IMR-90 (cell line): Measurements from ENCODE around the gene C5orf15. TPM values are rescaled to one million over a fixed set of nuclear protein-coding genes. Genes with fewer than 3 reads are reported as not detected.

Experiments
- ATAC-seq: fragments of 200-7000 bp; cut with Tn5 transposase; 2 replicates; pipeline ENCODE4 v1.9.1; 2020; ENCODE audit warnings: low read depth, mild to moderate bottlenecking, moderate library complexity
- BruUV-seq: library from RNA; stranded (reverse); fragments of 400-500 nt; replicated peaks from 2 replicates; lab custom pipeline; 2021; lab: Mats Ljungman, UMichigan
- CTCF ChIA-PET: fragments of 300-600 bp; formaldehyde crosslinking; extraction: SDS; loops from one replicate; lab custom pipeline; 2021; ENCODE audit warnings: antibody characterized with exemption; lab: Yijun Ruan, JAX
- POLR2A ChIA-PET: fragments of 300-600 bp; sonication (Branson Sonifier 250); formaldehyde crosslinking; loops from one replicate; lab custom pipeline; 2022; ENCODE audit warnings: antibody characterized with exemption; ENCODE audit not compliant: unreplicated experiment; lab: Charles Lee
- DNase-seq: peaks from one replicate; pipeline ENCODE4 v3.0.0; 2013
- H2AFZ ChIP-seq: replicated peaks from 2 replicates; pipeline ENCODE3; 2013; ENCODE audit warnings: low read length, mild to moderate bottlenecking; ENCODE audit not compliant: poor library complexity
- H2AK5ac ChIP-seq: 2 replicates; pipeline ENCODE4 v1.6.1; 2013; ENCODE audit warnings: low read depth, low read length, inconsistent platforms
- H2AK9ac ChIP-seq: replicated peaks from 2 replicates; pipeline ENCODE3; 2013; ENCODE audit warnings: mild to moderate bottlenecking, low read depth, low read length, moderate library complexity; ENCODE audit not compliant: poor library complexity
- H2BK120ac ChIP-seq: 2 replicates; pipeline ENCODE4 v1.6.1; 2013; ENCODE audit warnings: low read depth, low read length, inconsistent platforms
- H2BK15ac ChIP-seq: 3 replicates; pipeline ENCODE4 v1.6.1; 2013; ENCODE audit warnings: low read depth, low read length, inconsistent platforms
- H2BK20ac ChIP-seq: 2 replicates; pipeline ENCODE4 v1.6.1; 2013; ENCODE audit warnings: low read depth, mild to moderate bottlenecking, inconsistent platforms, low read length, moderate library complexity
- H2BK5ac ChIP-seq: 2 replicates; pipeline ENCODE4 v1.6.1; 2013; ENCODE audit warnings: mild to moderate bottlenecking, low read depth, low read length, inconsistent platforms; ENCODE audit not compliant: poor library complexity, severe bottlenecking
- H3K14ac ChIP-seq: replicated peaks from 2 replicates; pipeline ENCODE4 v1.6.1; 2013; ENCODE audit warnings: low read depth, low read length, inconsistent platforms
- H3K18ac ChIP-seq: 2 replicates; pipeline ENCODE4 v1.6.1; 2013; ENCODE audit warnings: low read depth, low read length, control low read depth
- H3K23ac ChIP-seq: 2 replicates; pipeline ENCODE4 v1.6.1; 2013; ENCODE audit warnings: low read depth, low read length, inconsistent platforms
- H3K27ac ChIP-seq: 2 replicates; pipeline ENCODE4 v1.5.1; 2013; ENCODE audit warnings: mild to moderate bottlenecking, control low read depth, low read length; ENCODE audit not compliant: insufficient read depth
- H3K27me3 ChIP-seq: 2 replicates; pipeline ENCODE4 v1.6.1; 2013; ENCODE audit warnings: low read length; ENCODE audit not compliant: control insufficient read depth, insufficient read depth
- H3K36me3 ChIP-seq: 2 replicates; pipeline ENCODE4 v1.6.1; 2013; ENCODE audit warnings: low read length, mixed read lengths; ENCODE audit not compliant: control insufficient read depth, insufficient read depth
- H3K4ac ChIP-seq: 2 replicates; pipeline ENCODE4 v1.6.1; 2013; ENCODE audit warnings: low read depth, low read length, inconsistent platforms
- H3K4me1 ChIP-seq: 2 replicates; pipeline ENCODE4 v1.6.1; 2013; ENCODE audit warnings: low read length, mixed read lengths; ENCODE audit not compliant: control insufficient read depth, insufficient read depth
- H3K4me2 ChIP-seq: 2 replicates; pipeline ENCODE4 v1.6.1; 2013; ENCODE audit warnings: low read depth, mild to moderate bottlenecking, control low read depth, low read length, moderate library complexity
- H3K4me3 ChIP-seq: 2 replicates; pipeline ENCODE4 v1.5.1; 2013; ENCODE audit warnings: low read depth, mild to moderate bottlenecking, control low read depth, low read length, moderate library complexity; ENCODE audit not compliant: insufficient read depth
- H3K56ac ChIP-seq: 2 replicates; pipeline ENCODE4 v1.6.1; 2013; ENCODE audit warnings: low read length, inconsistent platforms; ENCODE audit not compliant: insufficient read depth; ENCODE audit errors: extremely low read depth
- H3K79me1 ChIP-seq, 2 experiments: 2 replicates each; pipeline ENCODE4 v1.6.1; 2013; ENCODE audit warnings: low read length in 2 of 2, inconsistent platforms in 1 of 2, low read depth in 1 of 2
- H3K9ac ChIP-seq: 2 replicates; pipeline ENCODE4 v1.6.1; 2013; ENCODE audit warnings: low read depth, low read length, control low read depth
- H3K9me1 ChIP-seq: 2 replicates; pipeline ENCODE4 v1.6.1; 2013; ENCODE audit warnings: low read length, inconsistent platforms; ENCODE audit not compliant: insufficient read depth
- H3K9me3 ChIP-seq: 2 replicates; pipeline ENCODE4 v1.6.1; 2013; ENCODE audit warnings: low read length; ENCODE audit not compliant: control insufficient read depth, insufficient read depth
- H4K20me1 ChIP-seq: 2 replicates; pipeline ENCODE4 v1.6.1; 2013; ENCODE audit warnings: low read length, inconsistent platforms; ENCODE audit not compliant: insufficient read depth
- H4K5ac ChIP-seq: 2 replicates; pipeline ENCODE4 v1.6.1; 2013; ENCODE audit warnings: mild to moderate bottlenecking, low read depth, low read length, control low read depth
- H4K8ac ChIP-seq, 2 experiments: 2 replicates each; pipeline ENCODE4 v1.6.1; 2013; ENCODE audit warnings: low read depth in 2 of 2, low read length in 2 of 2, control low read depth in 1 of 2, inconsistent platforms in 1 of 2
- H4K91ac ChIP-seq: 2 replicates; pipeline ENCODE4 v1.6.1; 2013; ENCODE audit warnings: low read depth, low read length, inconsistent platforms; ENCODE audit not compliant: insufficient read depth
- CEBPB ChIP-seq: IDR thresholded peaks from 2 replicates; pipeline ENCODE4 v1.6.1; 2012; ENCODE audit warnings: low read depth, low read length, improper control_type of control experiment
- CTCF ChIP-seq: conservative IDR thresholded peaks from 2 replicates; pipeline ENCODE4 v1.5.1; 2012; ENCODE audit warnings: mild to moderate bottlenecking, low read depth, low read length, improper control_type of control experiment
- FOS ChIP-seq: fragments of 150-350 bp; IDR thresholded peaks from 2 replicates; pipeline ENCODE4 v1.6.1; 2016; ENCODE audit warnings: low read depth, low read length
- MAZ ChIP-seq: IDR thresholded peaks from 2 replicates; pipeline ENCODE4 v1.6.1; 2012; ENCODE audit warnings: low read depth, mild to moderate bottlenecking, low read length, improper control_type of control experiment, moderate library complexity, borderline replicate concordance
- RCOR1 ChIP-seq: IDR thresholded peaks from 2 replicates; pipeline ENCODE4 v1.6.1; 2012; ENCODE audit warnings: mild to moderate bottlenecking, low read length, improper control_type of control experiment; ENCODE audit not compliant: insufficient replicate concordance
- RFX5 ChIP-seq: IDR thresholded peaks from 2 replicates; pipeline ENCODE4 v1.8.0; 2012; ENCODE audit warnings: low read depth, mild to moderate bottlenecking, low read length, moderate library complexity
- WGBS, 2 experiments: methylation state at CpG; one replicate each; pipeline versions ENCODE4 v1.1.5 to v1.1.7; 2013; ENCODE audit warnings: missing lambda C conversion rate in 2 of 2; ENCODE audit not compliant: insufficient read length in 1 of 2; ENCODE audit errors: extremely low coverage in 2 of 2; 5-methylcytosine and 5-hydroxymethylcytosine counted together
- dilution Hi-C: fragments of 300-500 bp; cut with HindIII; formaldehyde crosslinking; loops from one replicate; pipeline ENCODE4 v1.14.3; 2018; ENCODE audit warnings: low sequenced_read_pairs; ENCODE audit not compliant: unreplicated experiment
- in situ Hi-C: fragments of 300-500 bp; cut with MboI; formaldehyde crosslinking; loops from 3 replicates; pipeline ENCODE4 v1.14.3; 2019; ENCODE audit warnings: low sequenced_read_pairs, inconsistent platforms, mixed read lengths
- intact Hi-C: fragments of 100-400 bp; cut with micrococcal nuclease; formaldehyde crosslinking; loops from 2 replicates; pipeline ENCODE4 v1.10.0; 2022
- polyA plus RNA-seq, 3 experiments: library from polyadenylated mRNA; depleted of rRNA; stranded (reverse); fragments of >200 nt; gene quantifications; 2 replicates each; pipeline ENCODE4 v1.2.3, GENCODE V29; 2012; ENCODE audit warnings: low replicate concordance in 1 of 3
- total RNA-seq: library from RNA; depleted of rRNA; stranded (reverse); fragments of >200 nt; gene quantifications from 2 replicates; pipeline ENCODE4 v1.2.3, GENCODE V29; 2012

Gene C5orf15
- total and polyA plus RNA-seq, 2 of the 4 experiments (the other 2 are of a cell fraction), result 35.1 to 73.5 TPM

DNA sequence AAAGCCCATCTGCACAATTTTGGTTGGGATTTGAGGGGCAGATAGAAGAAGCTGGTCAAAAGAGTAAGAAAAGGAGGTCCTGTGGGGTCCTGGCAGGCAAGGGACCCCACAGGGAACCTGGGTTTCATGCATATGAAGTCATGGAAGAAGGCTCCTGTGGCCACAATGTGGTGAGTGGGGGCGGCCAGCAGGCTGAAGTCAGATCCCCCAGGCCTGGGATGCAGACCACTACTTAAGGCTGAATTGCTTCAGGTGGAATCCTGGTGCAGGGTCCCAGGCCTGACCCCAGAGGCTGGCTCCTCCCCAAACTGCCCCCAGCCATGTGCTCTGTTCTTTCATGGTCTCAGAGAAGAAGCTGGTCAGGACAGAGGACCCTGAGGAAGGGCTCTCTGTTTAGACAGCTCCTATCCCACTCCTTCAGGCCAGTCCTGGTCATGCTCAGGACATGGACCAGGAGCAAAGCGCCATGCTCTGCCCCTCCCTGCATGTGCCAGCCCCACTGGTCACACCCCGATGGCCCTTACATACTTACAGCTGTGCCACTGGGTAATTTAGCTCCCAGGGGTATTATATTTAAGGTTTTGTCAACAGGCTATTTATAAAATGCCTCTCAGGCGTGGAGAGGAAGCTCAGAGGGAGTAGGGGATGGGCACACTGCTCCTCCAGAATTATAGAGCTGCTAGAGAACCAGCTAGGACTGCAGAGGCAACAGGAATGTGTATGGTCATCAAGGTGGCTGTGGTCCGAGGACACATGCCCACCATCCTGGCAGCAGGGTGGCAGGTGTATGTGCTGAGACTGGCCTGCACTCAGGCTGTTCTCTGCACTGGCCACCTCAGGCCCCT is 33.4 kb downstream of the C5orf15 start:
- no peaks in the 10 kb centered on the region for H3K9me1 ChIP-seq
- H3K14ac ChIP-seq, result no peak overlapping the region
- in situ Hi-C loops, result no loop called here
- BruUV-seq, result no TSS peak
- CTCF ChIA-PET, result interaction anchor here (0.6 kb wide), 1 partner anchor 916 kb away, joined by 7 read pairs; no protein-coding TSS in a partner anchor
- H4K91ac ChIP-seq, result no peak overlapping the region
- no peak overlapping the region for H4K8ac ChIP-seq
- peaks cover 32% of the 10 kb centered on the region for H3K27me3 ChIP-seq
- H2AFZ ChIP-seq, result no peak overlapping the region
- H2AK5ac ChIP-seq, result no peak overlapping the region
- H3K4ac ChIP-seq, result no peak overlapping the region
- H2BK15ac ChIP-seq, result no peak overlapping the region
- ATAC-seq, result no peak
- H3K4me3 ChIP-seq, result no peak overlapping the region
- H2BK5ac ChIP-seq, result no peak overlapping the region
- H3K27ac ChIP-seq, result no peak overlapping the region
- no peak for DNase-seq
- 33% methylated on average over 1 of the region's 5 CpGs; no CpG with 5 or more reads in 1 of the 2 experiments for WGBS, 2 experiments
- H3K4me2 ChIP-seq, result no peak overlapping the region
- intact Hi-C loops, result no loop called here
- no peak overlapping the region for H3K9ac ChIP-seq
- no peak overlapping the region for H4K5ac ChIP-seq
- POLR2A ChIA-PET, result no interaction called here
- no peak overlapping the region for H2BK20ac ChIP-seq
- no peak overlapping the region for H2BK120ac ChIP-seq
- peaks cover 2% of the 10 kb centered on the region; the same call in 1 of the 2 replicates for H3K4me1 ChIP-seq
- H3K56ac ChIP-seq, result no peak overlapping the region
- H3K23ac ChIP-seq, result no peak overlapping the region
- H3K9me3 ChIP-seq, result peaks cover 1% of the 10 kb centered on the region; the same call in 1 of the 2 replicates
- no peaks in the 10 kb centered on the region for H4K20me1 ChIP-seq
- dilution Hi-C loops, result no loop called here
- H3K18ac ChIP-seq, result no peak overlapping the region
- H3K36me3 ChIP-seq, result no peaks in the 10 kb centered on the region
- H3K79me1 ChIP-seq, result no peaks in the 10 kb centered on the region
- TF ChIP-seq MAZ (no peak), CEBPB (no peak), RCOR1 (no peak), FOS (no peak), RFX5 (no peak), CTCF (no peak)
- peak overlapping the region; percentile 9 for H2AK9ac ChIP-seq
